Measurements from ENCODE around the gene WTIP. TPM values are rescaled to one million over a fixed set of nuclear protein-coding genes. Genes with fewer than 3 reads are reported as not detected.

WTIP gene
- total and polyA plus RNA-seq, 8 donors = 0.29 to 12.9 (median 5.6) TPM

GRCh38 chr19:34471906-34472700, 9.5 kb upstream of the WTIP start:
- H3K9me3 ChIP-seq = no peaks in the 10 kb centered on the region
- no peaks in the 10 kb centered on the region for H3K27me3 ChIP-seq
- peaks cover 29 to 67% (median 65%) of the 10 kb centered on the region in 4 donors for H3K36me3 ChIP-seq
- peaks cover 0 to 15% (median 6%) of the 10 kb centered on the region in 4 donors for H3K4me1 ChIP-seq
- no peak overlapping the region for H3K4me3 ChIP-seq
- intact Hi-C loops (cut with DNase I; ENCODE audit: low total_unique reads) = no loop called here
- DNase-seq = peak in 1 of 2 donors; percentile 31
- 35 to 55% (median 45%) methylated on average over 8 of the region's 8 CpGs for WGBS, 5 donors
- H3K27ac ChIP-seq = peak overlapping the region in 1 of 5 donors; percentile 13
- no peak for TF ChIP-seq CTCF (IDR thresholded peaks at IDR 0.05)
- peak in 1 of 3 donors; percentile 22 for TF ChIP-seq POLR2AphosphoS5 (IDR thresholded peaks at IDR 0.05)

- H3K27me3 ChIP-seq = no peaks in the 10 kb centered on the region
- H3K36me3 ChIP-seq = peaks cover 14 to 44% (median 42%) of the 10 kb centered on the region in 4 donors
- no peak overlapping the region for H3K4me3 ChIP-seq
- no peaks in the 10 kb centered on the region for H3K9me3 ChIP-seq
- peak overlapping the region in 2 of 5 donors; percentile 50 to 76 for H3K27ac ChIP-seq
- intact Hi-C loops (cut with DNase I; ENCODE audit: low total_unique reads) = no loop called here
- H3K4me1 ChIP-seq = peaks cover 0 to 15% (median 6%) of the 10 kb centered on the region in 4 donors
- WGBS, 5 donors = 77 to 84% (median 81%) methylated on average over 4 of the region's 4 CpGs
- DNase-seq = no peak
- TF ChIP-seq POLR2AphosphoS5 (IDR thresholded peaks at IDR 0.05) (no peak), EP300 (IDR thresholded peaks at IDR 0.05) (no peak), POLR2A (IDR thresholded peaks at IDR 0.05) (no peak), CTCF (IDR thresholded peaks at IDR 0.05) (no peak)
Measured at GRCh38 chr19:34474233-34474989, 7.1 kb upstream of the WTIP start.

GRCh38 chr19:34475026-34475974, 6.3 kb upstream of the WTIP start:
- Histone ChIP-seq H3K4me3 (no peak overlapping the region), H3K27ac (peak overlapping the region in 3 of 5 donors; percentile 43 to 76 (median 50)), H3K9me3 (no peaks in the 10 kb centered on the region), H3K36me3 (peaks cover 13 to 35% (median 33%) of the 10 kb centered on the region in 4 donors), H3K27me3 (peaks cover 0 to 1% (median 0%) of the 10 kb centered on the region in 3 donors), H3K4me1 (peaks cover 0 to 15% (median 6%) of the 10 kb centered on the region in 4 donors)
- intact Hi-C loops (cut with DNase I; ENCODE audit: low total_unique reads) = no loop called here
- TF ChIP-seq EP300 (IDR thresholded peaks at IDR 0.05) (no peak), POLR2AphosphoS5 (IDR thresholded peaks at IDR 0.05) (peak in 1 of 3 donors; percentile 33), POLR2A (IDR thresholded peaks at IDR 0.05) (no peak), CTCF (IDR thresholded peaks at IDR 0.05) (no peak)
- no peak for DNase-seq
- WGBS, 5 donors = 45 to 61% (median 56%) methylated on average over 9 of the region's 9 CpGs

Measured in stomach (tissue), 9 donors.